Fibroblast of lung (primary cell): ENCODE results near the gene ANKRD31. TPM values are rescaled to one million over a fixed set of nuclear protein-coding genes. Genes with fewer than 3 reads are reported as not detected.

Experiments
- DNase-seq, 2 donors: peaks; one replicate each; pipeline versions ENCODE4 v3.0.0 to v3.0.0-alpha.2; 2010; ENCODE audit warnings: low read depth in 2 of 2
- H2AFZ ChIP-seq: 2 replicates; pipeline ENCODE4 v1.5.1; 2012; ENCODE audit warnings: low read length, control low read depth, inconsistent platforms
- H3K27ac ChIP-seq: 2 replicates; pipeline ENCODE4 v1.5.1; 2011; ENCODE audit warnings: low read length, control low read depth; ENCODE audit not compliant: insufficient read depth
- H3K27me3 ChIP-seq: 2 replicates; pipeline ENCODE4 v1.5.1; 2011; ENCODE audit warnings: mild to moderate bottlenecking, low read length; ENCODE audit not compliant: control insufficient read depth, insufficient read depth
- H3K36me3 ChIP-seq: 2 replicates; pipeline ENCODE4 v1.5.1; 2011; ENCODE audit warnings: low read length; ENCODE audit not compliant: control insufficient read depth, insufficient read depth
- H3K4me1 ChIP-seq: 2 replicates; pipeline ENCODE4 v1.5.1; 2011; ENCODE audit warnings: low read length; ENCODE audit not compliant: control insufficient read depth, insufficient read depth; ENCODE audit errors: extremely low read depth
- H3K4me2 ChIP-seq: 2 replicates; pipeline ENCODE4 v1.5.1; 2011; ENCODE audit warnings: low read length, control low read depth; ENCODE audit not compliant: insufficient read depth; ENCODE audit errors: extremely low read depth
- H3K4me3 ChIP-seq, 4 experiments: fragments of 200-600 bp in 1 of 4; sonication (generic) in 1 of 4; replicated peaks in 1 of 4; 2 replicates each; pipeline ENCODE4 v1.5.1; 2011 to 2016; ENCODE audit warnings: low read length in 4 of 4, low read depth in 3 of 4, mild to moderate bottlenecking in 3 of 4, control low read depth in 2 of 4, inconsistent platforms in 1 of 4, mixed read lengths in 1 of 4; ENCODE audit not compliant: insufficient read depth in 1 of 4; ENCODE audit errors: control extremely low read depth in 1 of 4
- H3K79me2 ChIP-seq: 2 replicates; pipeline ENCODE4 v1.5.1; 2012; ENCODE audit warnings: mild to moderate bottlenecking, low read length, inconsistent platforms; ENCODE audit not compliant: control insufficient read depth, insufficient read depth
- H3K9ac ChIP-seq: 2 replicates; pipeline ENCODE4 v1.5.1; 2011; ENCODE audit warnings: mild to moderate bottlenecking, low read length, control low read depth; ENCODE audit not compliant: insufficient read depth
- H3K9me3 ChIP-seq: 2 replicates; pipeline ENCODE4 v1.5.1; 2012; ENCODE audit warnings: low read depth, low read length; ENCODE audit not compliant: control insufficient read depth, insufficient read depth
- H4K20me1 ChIP-seq: 2 replicates; pipeline ENCODE4 v1.5.1; 2011; ENCODE audit warnings: low read length; ENCODE audit not compliant: control insufficient read depth, insufficient read depth; ENCODE audit errors: extremely low read depth
- EZH2 ChIP-seq: IDR thresholded peaks from 2 replicates; pipeline ENCODE4 v1.5.1; 2012; ENCODE audit warnings: low read length, control low read depth, mild to moderate bottlenecking; ENCODE audit errors: missing control alignments
- polyA plus RNA-seq, 2 donors: library from polyadenylated mRNA; depleted of rRNA in 1 of 2; stranded (reverse) in 1 of 2; unstranded in 1 of 2; fragments of >200 nt; gene quantifications; 2 replicates each; pipeline ENCODE4 v1.2.1, GENCODE V29; 2011 to 2012; ENCODE audit warnings: missing spikeins in 1 of 2
- total RNA-seq: library from RNA; depleted of rRNA; stranded (reverse); fragments of >200 nt; gene quantifications from 2 replicates; pipeline ENCODE4 v1.2.1, GENCODE V29; 2014
- TF ChIP-seq, protein P1 (sequence below), 2 donors: IDR thresholded peaks in 1 of 2; conservative IDR thresholded peaks in 1 of 2; 1 replicate in 1 of 2; 2 replicates in 1 of 2; pipeline ENCODE4 v1.5.1; 2011 to 2012; ENCODE audit warnings: low read length in 2 of 2, control low read depth in 1 of 2, inconsistent platforms in 1 of 2, low read depth in 1 of 2, mild to moderate bottlenecking in 1 of 2

Gene ANKRD31
- total and polyA plus RNA-seq, 2 donors (not counting 1 experiment from before 2014, with no cell fraction given), result 0.05 to 0.33 TPM

DNA sequence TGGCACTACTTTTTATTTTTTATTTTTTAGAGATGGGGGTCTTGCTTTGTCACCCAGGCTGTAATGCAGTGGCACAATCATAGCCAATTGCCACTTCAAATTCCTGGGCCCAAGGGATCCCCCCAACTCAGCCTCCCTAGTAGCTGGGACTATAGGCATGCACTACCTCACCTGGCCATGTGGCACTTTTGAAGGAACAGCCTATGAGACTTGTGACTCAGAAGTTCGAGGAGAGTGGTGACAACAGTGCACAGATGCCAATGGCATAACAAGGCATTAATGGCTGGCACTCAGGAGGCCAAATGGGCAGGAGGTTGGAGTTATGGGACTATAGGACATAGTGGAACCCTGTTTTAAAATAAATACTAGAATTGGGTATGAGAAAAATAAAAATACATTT lies 33.7 kb downstream of the ANKRD31 start:
- Histone ChIP-seq H3K4me2 (no peak overlapping the region), H3K36me3 (no peaks in the 10 kb centered on the region), H3K4me1 (no peaks in the 10 kb centered on the region), H3K9me3 (no peaks in the 10 kb centered on the region), H3K79me2 (no peaks in the 10 kb centered on the region), H4K20me1 (no peaks in the 10 kb centered on the region), H3K9ac (no peak overlapping the region), H3K27me3 (no peaks in the 10 kb centered on the region), H3K27ac (no peak overlapping the region), H2AFZ (no peak overlapping the region), H3K4me3 (no peak overlapping the region)
- TF ChIP-seq EZH2, result no peak
- TF ChIP-seq, protein P1, sequence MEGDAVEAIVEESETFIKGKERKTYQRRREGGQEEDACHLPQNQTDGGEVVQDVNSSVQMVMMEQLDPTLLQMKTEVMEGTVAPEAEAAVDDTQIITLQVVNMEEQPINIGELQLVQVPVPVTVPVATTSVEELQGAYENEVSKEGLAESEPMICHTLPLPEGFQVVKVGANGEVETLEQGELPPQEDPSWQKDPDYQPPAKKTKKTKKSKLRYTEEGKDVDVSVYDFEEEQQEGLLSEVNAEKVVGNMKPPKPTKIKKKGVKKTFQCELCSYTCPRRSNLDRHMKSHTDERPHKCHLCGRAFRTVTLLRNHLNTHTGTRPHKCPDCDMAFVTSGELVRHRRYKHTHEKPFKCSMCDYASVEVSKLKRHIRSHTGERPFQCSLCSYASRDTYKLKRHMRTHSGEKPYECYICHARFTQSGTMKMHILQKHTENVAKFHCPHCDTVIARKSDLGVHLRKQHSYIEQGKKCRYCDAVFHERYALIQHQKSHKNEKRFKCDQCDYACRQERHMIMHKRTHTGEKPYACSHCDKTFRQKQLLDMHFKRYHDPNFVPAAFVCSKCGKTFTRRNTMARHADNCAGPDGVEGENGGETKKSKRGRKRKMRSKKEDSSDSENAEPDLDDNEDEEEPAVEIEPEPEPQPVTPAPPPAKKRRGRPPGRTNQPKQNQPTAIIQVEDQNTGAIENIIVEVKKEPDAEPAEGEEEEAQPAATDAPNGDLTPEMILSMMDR (conservative IDR thresholded peaks at IDR 0.05 in 1 of 2, IDR thresholded peaks at IDR 0.05 in 1 of 2; ENCODE audit: low read depth in 1 of 2, low read length in 2 of 2), result no peak
- DNase-seq, result no peak

DNA sequence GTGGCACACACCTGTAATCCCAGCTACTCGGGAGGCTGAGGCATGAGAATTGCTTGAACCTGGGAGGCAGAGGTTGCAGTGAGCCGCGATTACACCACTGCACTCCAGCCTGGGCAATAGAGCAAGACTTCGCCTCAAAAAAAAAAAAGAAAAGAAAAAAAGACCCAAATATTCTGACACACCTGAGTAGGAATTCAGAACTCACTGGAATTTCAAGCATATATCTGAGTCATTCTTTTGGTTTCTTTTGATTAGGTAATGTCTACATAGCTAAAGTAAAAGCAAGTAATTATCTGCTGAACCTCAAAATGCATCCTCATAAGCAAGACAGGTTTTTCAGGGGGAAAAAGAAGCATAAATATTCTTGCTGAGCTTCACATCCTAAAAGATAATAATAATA lies 35.9 kb downstream of the ANKRD31 start:
- Histone ChIP-seq H2AFZ (no peak overlapping the region), H3K36me3 (no peaks in the 10 kb centered on the region), H3K4me3 (no peak overlapping the region), H3K27me3 (no peaks in the 10 kb centered on the region), H3K27ac (no peak overlapping the region), H3K79me2 (no peaks in the 10 kb centered on the region), H3K9ac (no peak overlapping the region), H3K4me2 (no peak overlapping the region), H3K9me3 (no peaks in the 10 kb centered on the region), H3K4me1 (no peaks in the 10 kb centered on the region), H4K20me1 (no peaks in the 10 kb centered on the region)
- TF ChIP-seq EZH2, result no peak
- TF ChIP-seq, protein P1 (conservative IDR thresholded peaks at IDR 0.05 in 1 of 2, IDR thresholded peaks at IDR 0.05 in 1 of 2; ENCODE audit: low read depth in 1 of 2, low read length in 2 of 2), result no peak
- peak in 1 of 2 donors; percentile 7 for DNase-seq

DNA sequence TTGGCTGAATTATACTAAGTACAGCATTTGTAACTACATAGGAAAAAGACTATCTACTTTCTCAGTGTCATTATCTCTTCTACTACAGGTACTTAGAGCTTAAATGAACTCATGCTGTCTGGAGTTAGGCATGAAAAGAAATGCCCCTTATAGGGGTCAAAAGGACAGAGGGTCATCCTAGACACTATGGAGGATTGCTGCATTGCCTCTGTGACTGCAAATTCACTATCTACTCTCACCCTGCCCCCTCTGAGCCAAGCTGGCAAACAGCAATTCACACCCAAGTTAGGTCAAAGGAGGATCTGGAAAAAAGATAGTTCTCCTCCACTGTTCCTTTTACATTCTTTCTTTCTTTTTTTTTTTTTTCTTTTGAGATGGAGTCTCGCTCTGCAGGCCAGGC lies 36.7 kb downstream of the ANKRD31 start:
- H3K36me3 ChIP-seq, result no peaks in the 10 kb centered on the region
- no peak overlapping the region for H3K4me2 ChIP-seq
- H3K9ac ChIP-seq, result no peak overlapping the region
- no peaks in the 10 kb centered on the region for H3K4me1 ChIP-seq
- no peaks in the 10 kb centered on the region for H4K20me1 ChIP-seq
- H3K4me3 ChIP-seq, result no peak overlapping the region
- no peaks in the 10 kb centered on the region for H3K27me3 ChIP-seq
- H3K27ac ChIP-seq, result no peak overlapping the region
- DNase-seq, result no peak
- TF ChIP-seq EZH2, result no peak
- TF ChIP-seq, protein P1 (conservative IDR thresholded peaks at IDR 0.05 in 1 of 2, IDR thresholded peaks at IDR 0.05 in 1 of 2; ENCODE audit: low read depth in 1 of 2, low read length in 2 of 2), result no peak
- no peaks in the 10 kb centered on the region for H3K9me3 ChIP-seq
- H2AFZ ChIP-seq, result no peak overlapping the region
- H3K79me2 ChIP-seq, result no peaks in the 10 kb centered on the region
